K562 (cell line): Measurements from ENCODE around the gene BEST1. TPM values are rescaled to one million over a fixed set of nuclear protein-coding genes. Genes with fewer than 3 reads are reported as not detected.

ENCODE experiments used
- CBFA2T3 ChIP-seq: fragments of 450-650 bp; IDR thresholded peaks from 2 replicates; pipeline ENCODE4 v1.6.1; 2017
- DNMT1 ChIP-seq: fragments of 450-650 bp; IDR thresholded peaks from 2 replicates; pipeline ENCODE4 v1.6.1; 2016; ENCODE audit warnings: antibody characterized with exemption, mild to moderate bottlenecking
- ESRRA ChIP-seq: fragments of 450-650 bp; IDR thresholded peaks from 2 replicates; pipeline ENCODE4 v1.6.1; 2014; ENCODE audit warnings: low read depth, mild to moderate bottlenecking, moderate library complexity, borderline replicate concordance
- FOXM1 ChIP-seq, 2 experiments: fragments of 450-650 bp in 1 of 2; sonication (generic) in 1 of 2; formaldehyde crosslinking in 1 of 2; IDR thresholded peaks; 2 replicates each; pipeline versions ENCODE4 v1.6.1 to v1.9.0; 2017 to 2022; ENCODE audit warnings: low read depth in 2 of 2, mild to moderate bottlenecking in 2 of 2, missing genetic modification reagents in 1 of 2, moderate library complexity in 1 of 2
- HOMEZ ChIP-seq: fragments of 250-450 bp; sonication (Bioruptor Pico); IDR thresholded peaks from 2 replicates; pipeline ENCODE4 v1.4.0; 2020; ENCODE audit warnings: mild to moderate bottlenecking, moderate library complexity
- KLF6 ChIP-seq: fragments of 250-450 bp; sonication (Bioruptor Pico); IDR thresholded peaks from 2 replicates; pipeline ENCODE4 v1.4.0; 2020; ENCODE audit warnings: mild to moderate bottlenecking, moderate library complexity, borderline replicate concordance
- MYNN ChIP-seq, 2 experiments: sonication (generic); formaldehyde crosslinking in 1 of 2; IDR thresholded peaks; 2 replicates each; pipeline versions ENCODE4 v1.5.0 to v1.6.1; 2016 to 2020; ENCODE audit warnings: antibody characterized with exemption in 1 of 2, missing genetic modification reagents in 1 of 2
- NR0B1 ChIP-seq: fragments of 450-650 bp; IDR thresholded peaks from one replicate; pipeline ENCODE4 v1.6.1; 2018; ENCODE audit warnings: mild to moderate bottlenecking, moderate library complexity; ENCODE audit not compliant: partially characterized antibody
- NR2C2 ChIP-seq, 2 experiments: fragments of 200-800 bp in 1 of 2; sonication (Bioruptor generic) in 1 of 2; sonication (generic) in 1 of 2; formaldehyde crosslinking in 1 of 2; IDR thresholded peaks; 2 replicates each; pipeline versions ENCODE4 v1.6.1 to v1.8.0; 2016 to 2022; ENCODE audit warnings: mild to moderate bottlenecking in 1 of 2, missing compliant biosample characterization in 1 of 2, missing genetic modification characterization in 1 of 2, missing genetic modification reagents in 1 of 2
- PML ChIP-seq: IDR thresholded peaks from 2 replicates; pipeline ENCODE4 v1.6.1; 2012; ENCODE audit warnings: low read length, inconsistent platforms
- SIN3A ChIP-seq, 2 experiments: fragments of 150-350 bp in 1 of 2; IDR thresholded peaks; 2 replicates each; pipeline ENCODE4 v1.6.1; 2011 to 2016; ENCODE audit warnings: borderline replicate concordance in 2 of 2, low read depth in 2 of 2, low read length in 2 of 2, mild to moderate bottlenecking in 2 of 2, moderate library complexity in 2 of 2; ENCODE audit not compliant: control insufficient read depth in 1 of 2
- SIRT6 ChIP-seq: IDR thresholded peaks from one replicate; pipeline ENCODE4 v1.6.1; 2012; ENCODE audit warnings: low read depth, mild to moderate bottlenecking, control low read depth, inconsistent platforms, low read length, moderate library complexity
- SMARCE1 ChIP-seq: fragments of 450-650 bp; IDR thresholded peaks from 2 replicates; pipeline ENCODE4 v1.7.1; 2016; ENCODE audit warnings: mild to moderate bottlenecking
- SRF ChIP-seq, 2 experiments: fragments of 250-450, 450-650 bp in 1 of 2; sonication (Bioruptor Pico) in 1 of 2; sonication (generic) in 1 of 2; formaldehyde crosslinking; IDR thresholded peaks; 2 replicates each; pipeline versions ENCODE4 v1.5.0 to v1.5.1; 2020 to 2022; ENCODE audit warnings: mild to moderate bottlenecking in 1 of 2, missing genetic modification reagents in 1 of 2
- THRB ChIP-seq: fragments of 450-650 bp; formaldehyde crosslinking; conservative IDR thresholded peaks from 2 replicates; pipeline ENCODE4 v1.4.0; 2022; ENCODE audit warnings: mild to moderate bottlenecking, missing genetic modification characterization
- TRIM24 ChIP-seq, 2 experiments: fragments of 450-650 bp; IDR thresholded peaks; 2 replicates each; pipeline ENCODE4 v1.6.1; 2016
- ZNF395 ChIP-seq: fragments of 200-800 bp; sonication (Bioruptor generic); IDR thresholded peaks from 2 replicates; pipeline ENCODE4 v1.6.1; 2017; ENCODE audit warnings: missing genetic modification characterization, missing compliant biosample characterization
- ZNF551 ChIP-seq: fragments of 250-450 bp; sonication (Bioruptor Pico); IDR thresholded peaks from 2 replicates; pipeline ENCODE4 v1.5.0; 2021; ENCODE audit warnings: mild to moderate bottlenecking, moderate library complexity
- ZNF639 ChIP-seq, 2 experiments: fragments of 200-800 bp in 1 of 2; sonication (Bioruptor generic) in 1 of 2; sonication (generic) in 1 of 2; formaldehyde crosslinking in 1 of 2; IDR thresholded peaks in 1 of 2; conservative IDR thresholded peaks in 1 of 2; 2 replicates each; pipeline versions ENCODE4 v1.5.0 to v1.6.1; 2016 to 2020; ENCODE audit warnings: missing compliant biosample characterization in 1 of 2, missing genetic modification characterization in 1 of 2, missing genetic modification reagents in 1 of 2
- polyA plus RNA-seq, 8 experiments: library from polyadenylated mRNA; depleted of rRNA in 4 of 8; stranded (reverse) in 5 of 8; unstranded in 3 of 8; fragments of >200 nt; fragmentation: Nextera tagmentation in 2 of 8; fragmentation: Illumina TruSeq in 1 of 8; extraction: Ambion mirVana in 2 of 8; extraction: Trizol in 1 of 8; gene quantifications; 2 replicates each; pipeline versions ENCODE4 v1.2.1 to v1.2.3, GENCODE V29; 2011 to 2014; ENCODE audit warnings: inconsistent platforms in 1 of 8, missing spikeins in 1 of 8
- total RNA-seq, 7 experiments: library from RNA; depleted of rRNA in 6 of 7; stranded (reverse); fragments of >200 nt in 6 of 7; fragmentation: Illumina TruSeq in 2 of 7; extraction: Trizol in 2 of 7; gene quantifications; 2 replicates each; pipeline versions ENCODE4 v1.2.1 to v1.2.3, GENCODE V29; 2011 to 2021; ENCODE audit warnings: low replicate concordance in 1 of 7

BEST1 gene
- total and polyA plus RNA-seq, 9 of the 15 experiments (the other 6 are each of a cell fraction or from before 2014, with no cell fraction given) = 0.07 to 1.3 (median 0.40) TPM

- TF ChIP-seq NR2C2 (CRISPR knock-in tag; IDR thresholded peaks at IDR 0.05) (no peak; the same call in 1 of the 2 replicates), NR2C2 (tag; IDR thresholded peaks at IDR 0.05) (peak; percentile 58; the same call in 1 of the 2 replicates), MYNN (IDR thresholded peaks at IDR 0.05) (peak; percentile 55; the same call in 1 of the 2 replicates), MYNN (CRISPR knock-in tag; IDR thresholded peaks at IDR 0.05) (no peak), CBFA2T3 (peak; percentile 95), PML (peak; percentile 87), ZNF639 (CRISPR knock-in tag; conservative IDR thresholded peaks at IDR 0.05 in 1 of 2, IDR thresholded peaks at IDR 0.05 in 1 of 2) (peak in 1 of 2 experiments; percentile 48; a peak in 1 of 4 replicates), HOMEZ (CRISPR knock-in tag) (no peak), ZNF551 (CRISPR knock-in tag) (no peak), SIRT6 (peak; percentile 54), FOXM1 (IDR thresholded peaks at IDR 0.05; ENCODE audit: low read depth) (peak; percentile 62; the same call in 1 of the 2 replicates), FOXM1 (CRISPR knock-in tag; IDR thresholded peaks at IDR 0.05; ENCODE audit: low read depth) (no peak), SRF (CRISPR knock-in tag; IDR thresholded peaks at IDR 0.05) (peak in 1 of 2 experiments; percentile 47; a peak in 1 of 4 replicates), NR0B1 (no peak), THRB (0 out of 2 replicates have a peak, but pooled peaks have one; percentile 41), SIN3A (IDR thresholded peaks at IDR 0.05; ENCODE audit: borderline replicate concordance in 2 of 2, control insufficient read depth in 1 of 2, low read depth in 2 of 2, low read length in 2 of 2) (peak in 1 of 2 experiments; percentile 76; a peak in 1 of 4 replicates), ZNF395 (CRISPR knock-in tag) (0 out of 2 replicates have a peak, but pooled peaks have one; percentile 17), KLF6 (0 out of 2 replicates have a peak, but pooled peaks have one; percentile 53), TRIM24 (IDR thresholded peaks at IDR 0.05) (peak in 1 of 2 experiments; percentile 60; a peak in 1 of 4 replicates), SMARCE1 (peak; percentile 92), DNMT1 (0 out of 2 replicates have a peak, but pooled peaks have one; percentile 25), ESRRA (peak; percentile 62; the same call in 1 of the 2 replicates)
These were observed 16.6 kb downstream of the BEST1 start (continued) for GRCh38 chr11:61966734-61967115.
